DND-41 (cell line): ENCODE measurements around the gene CDYL.

Experiments used
- EZH2 ChIP-seq: IDR thresholded peaks from 3 replicates; pipeline ENCODE4 v1.6.1; 2012; ENCODE audit warnings: borderline replicate concordance, low read depth, mild to moderate bottlenecking, moderate library complexity, low read length, inconsistent platforms; ENCODE audit not compliant: severe bottlenecking
- TF ChIP-seq, protein P1 (sequence below): IDR thresholded peaks from 2 replicates; pipeline ENCODE4 v1.5.1; 2012; ENCODE audit warnings: borderline replicate concordance, low read length, moderate library complexity, mild to moderate bottlenecking; ENCODE audit not compliant: poor library complexity, severe bottlenecking; ENCODE audit errors: extremely low read depth

DNA sequence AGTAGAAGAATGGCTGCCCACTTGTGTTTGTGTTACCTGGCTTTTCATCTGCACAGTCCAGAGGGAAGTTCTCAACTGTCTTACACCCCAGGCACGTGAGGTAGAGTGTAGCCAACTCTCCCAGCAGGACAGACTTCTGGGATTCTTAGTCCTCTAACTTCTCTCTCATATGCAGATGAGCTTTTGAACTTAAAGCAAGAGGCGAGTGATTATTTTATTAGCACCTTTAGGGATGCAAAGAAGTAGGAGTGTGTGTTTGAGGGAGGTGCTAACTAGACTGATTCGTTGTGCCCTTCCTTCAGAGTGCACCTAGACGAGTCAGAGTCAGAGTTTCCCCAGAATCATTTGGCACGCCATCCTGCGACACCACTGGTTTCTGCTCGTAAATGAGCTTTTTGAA, 10.8 kb downstream of the CDYL start:
- no peak for TF ChIP-seq EZH2
- TF ChIP-seq, protein P1, sequence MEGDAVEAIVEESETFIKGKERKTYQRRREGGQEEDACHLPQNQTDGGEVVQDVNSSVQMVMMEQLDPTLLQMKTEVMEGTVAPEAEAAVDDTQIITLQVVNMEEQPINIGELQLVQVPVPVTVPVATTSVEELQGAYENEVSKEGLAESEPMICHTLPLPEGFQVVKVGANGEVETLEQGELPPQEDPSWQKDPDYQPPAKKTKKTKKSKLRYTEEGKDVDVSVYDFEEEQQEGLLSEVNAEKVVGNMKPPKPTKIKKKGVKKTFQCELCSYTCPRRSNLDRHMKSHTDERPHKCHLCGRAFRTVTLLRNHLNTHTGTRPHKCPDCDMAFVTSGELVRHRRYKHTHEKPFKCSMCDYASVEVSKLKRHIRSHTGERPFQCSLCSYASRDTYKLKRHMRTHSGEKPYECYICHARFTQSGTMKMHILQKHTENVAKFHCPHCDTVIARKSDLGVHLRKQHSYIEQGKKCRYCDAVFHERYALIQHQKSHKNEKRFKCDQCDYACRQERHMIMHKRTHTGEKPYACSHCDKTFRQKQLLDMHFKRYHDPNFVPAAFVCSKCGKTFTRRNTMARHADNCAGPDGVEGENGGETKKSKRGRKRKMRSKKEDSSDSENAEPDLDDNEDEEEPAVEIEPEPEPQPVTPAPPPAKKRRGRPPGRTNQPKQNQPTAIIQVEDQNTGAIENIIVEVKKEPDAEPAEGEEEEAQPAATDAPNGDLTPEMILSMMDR = no peak
